Left lung (tissue), 10 donors: ENCODE measurements around the gene IFNAR2. TPM values are rescaled to one million over a fixed set of nuclear protein-coding genes. Genes with fewer than 3 reads are reported as not detected.
"Not testable (repeated sequence)": the region's sequence is repeated elsewhere in the genome, so short reads cannot be mapped to it uniquely, and the experiment has no call there.

Source experiments
- ATAC-seq: fragments of 200-7000 bp; cut with Tn5 transposase; one replicate; pipeline ENCODE4 v1.9.1; 2020; ENCODE audit warnings: moderate library complexity
- DNase-seq, 4 donors: peaks; one replicate each; pipeline ENCODE4 v3.0.0-alpha.2; 2013 to 2020
- H3K27ac ChIP-seq, 2 donors: fragments of 200-600 bp; sonication (generic) in 1 of 2; one replicate each; pipeline versions ENCODE4 v1.5.0 to v1.8.0; 2020 to 2021
- H3K27me3 ChIP-seq, 2 donors: fragments of 200-600 bp; sonication (generic) in 1 of 2; one replicate each; pipeline versions ENCODE4 v1.5.0 to v1.8.0; 2020 to 2021
- H3K36me3 ChIP-seq, 2 donors: fragments of 200-600 bp; sonication (generic) in 1 of 2; one replicate each; pipeline versions ENCODE4 v1.5.0 to v1.8.0; 2020 to 2021
- H3K4me1 ChIP-seq, 2 donors: fragments of 200-600 bp; one replicate each; pipeline ENCODE4 v1.8.0; 2021
- H3K4me3 ChIP-seq, 2 donors: fragments of 200-600 bp; sonication (generic) in 1 of 2; one replicate each; pipeline versions ENCODE4 v1.5.0 to v1.8.0; 2020 to 2021; ENCODE audit warnings: mild to moderate bottlenecking in 1 of 2
- H3K9me3 ChIP-seq, 2 donors: fragments of 200-600 bp; sonication (generic) in 1 of 2; one replicate each; pipeline versions ENCODE4 v1.5.0 to v1.8.0; 2020 to 2021
- CTCF ChIP-seq, 2 donors: fragments of 200-600 bp; sonication (generic) in 1 of 2; IDR thresholded peaks; one replicate each; pipeline versions ENCODE4 v1.5.0 to v1.8.0; 2021; ENCODE audit warnings: antibody characterized with exemption in 2 of 2
- intact Hi-C, 2 donors: fragments of 100-400 bp; cut with DNase I; formaldehyde crosslinking; loops; one replicate each; pipeline versions ENCODE4 v1.11.2 to v1.14.2; 2022
- polyA plus RNA-seq, 6 donors: library from polyadenylated mRNA; unstranded; fragments of 120-200 nt; gene quantifications; one replicate each; pipeline ENCODE4 v1.2.1, GENCODE V29; 2013; ENCODE audit not compliant: insufficient read length in 6 of 6
- total RNA-seq, 2 donors: library from RNA; stranded (reverse); fragmentation: NEBNext Ultra II Directional; extraction: Animal tissue kit (Norgen Biotek cat#: 25700); gene quantifications; one replicate each; pipeline ENCODE4 v1.2.1, GENCODE V29; 2021
- donor health status: DM: no; HTN: yes; CAD: no.
- donor health status: DM: no; HTN: no; CAD: no.

The IFNAR2 gene
- total and polyA plus RNA-seq, 8 donors = 16.4 to 50.1 (median 22.6) TPM

GRCh38 chr21:33219954-33220353, 9.8 kb upstream of the IFNAR2 start:
- Histone ChIP-seq H3K36me3 (no peaks in the 10 kb centered on the region), H3K27ac (no peak overlapping the region), H3K4me3 (no peak overlapping the region), H3K4me1 (peaks cover 0 to 16% of the 10 kb centered on the region in 2 donors), H3K27me3 (no peaks in the 10 kb centered on the region), H3K9me3 (no peaks in the 10 kb centered on the region)
- DNase-seq = no peak
- intact Hi-C loops = no loop called here
- no peak for ATAC-seq
- no peak for TF ChIP-seq CTCF (IDR thresholded peaks at IDR 0.05)

- ATAC-seq, H3K36me3 ChIP-seq, DNase-seq, H3K27me3 ChIP-seq, H3K4me3 ChIP-seq, intact Hi-C loops, H3K9me3 ChIP-seq, H3K27ac ChIP-seq: not testable (repeated sequence)
- peaks cover 6 to 13% of the 10 kb centered on the region in 2 donors for H3K4me1 ChIP-seq
Observed at GRCh38 chr21:33225376-33225775, 4.4 kb upstream of the IFNAR2 start.

- H3K27me3 ChIP-seq = no peaks in the 10 kb centered on the region
- no peak for TF ChIP-seq CTCF (IDR thresholded peaks at IDR 0.05)
- no peaks in the 10 kb centered on the region for H3K9me3 ChIP-seq
- peaks cover 16 to 42% of the 10 kb centered on the region in 2 donors for H3K4me1 ChIP-seq
- DNase-seq (no peak), ATAC-seq (no peak)
- no peak overlapping the region for H3K4me3 ChIP-seq
- intact Hi-C loops = no loop called here
- H3K36me3 ChIP-seq = no peaks in the 10 kb centered on the region
- no peak overlapping the region for H3K27ac ChIP-seq
Observed at GRCh38 chr21:33228455-33228854, 1.3 kb upstream of the IFNAR2 start.

- H3K9me3 ChIP-seq = no peaks in the 10 kb centered on the region
- intact Hi-C loops = no loop called here
- TF ChIP-seq CTCF (IDR thresholded peaks at IDR 0.05) = no peak
- ATAC-seq (no peak), DNase-seq (no peak)
- H3K27ac ChIP-seq = peak overlapping the region; percentile 98 to 99
- peak overlapping the region; percentile 5 to 83 for H3K4me3 ChIP-seq
- no peaks in the 10 kb centered on the region for H3K27me3 ChIP-seq
- no peaks in the 10 kb centered on the region for H3K36me3 ChIP-seq
- H3K4me1 ChIP-seq = peaks cover 16 to 48% of the 10 kb centered on the region in 2 donors
Observed at GRCh38 chr21:33229099-33229783, 497 bp upstream of the IFNAR2 start.

- Histone ChIP-seq H3K4me3 (peak overlapping the region; percentile 83 to 98), H3K36me3 (no peaks in the 10 kb centered on the region), H3K27me3 (no peaks in the 10 kb centered on the region), H3K27ac (peak overlapping the region; percentile 98 to 99), H3K4me1 (peaks cover 16 to 60% of the 10 kb centered on the region in 2 donors), H3K9me3 (no peaks in the 10 kb centered on the region)
- TF ChIP-seq CTCF (IDR thresholded peaks at IDR 0.05) = no peak
- ATAC-seq = peak; percentile 67
- intact Hi-C loops = no loop called here
- peak in 3 of 4 donors; percentile 58 to 82 (median 58) for DNase-seq
Observed at GRCh38 chr21:33230545-33231324, 997 bp downstream of the IFNAR2 start.
